GM23248 (cell line): ENCODE measurements around the gene TRIP6. TPM values are rescaled to one million over a fixed set of nuclear protein-coding genes. Genes with fewer than 3 reads are reported as not detected.
A peak's percentile ranks its signal among the peaks of the same experiment; 100 is the strongest.

Experiments used
- DNase-seq: peaks from one replicate; pipeline ENCODE4 v3.0.0-alpha.2; 2015
- H2AFZ ChIP-seq: fragments of 200-600 bp; sonication (generic); 2 replicates; pipeline ENCODE4 v1.6.1; 2016; ENCODE audit warnings: antibody characterized with exemption
- H3F3A ChIP-seq: fragments of 200-600 bp; sonication (generic); 2 replicates; pipeline ENCODE4 v1.6.1; 2016; ENCODE audit warnings: mild to moderate bottlenecking, antibody characterized with exemption, mixed run types; ENCODE audit not compliant: insufficient read depth
- H3K27ac ChIP-seq: fragments of 200-600 bp; sonication (generic); 2 replicates; pipeline ENCODE4 v1.5.1; 2016; ENCODE audit warnings: mild to moderate bottlenecking
- H3K27me3 ChIP-seq: fragments of 200-600 bp; sonication (generic); replicated peaks from 2 replicates; pipeline ENCODE4 v1.6.1; 2016; ENCODE audit warnings: mild to moderate bottlenecking; ENCODE audit not compliant: insufficient read depth
- H3K36me3 ChIP-seq: fragments of 200-600 bp; sonication (generic); 2 replicates; pipeline ENCODE4 v1.6.1; 2016; ENCODE audit warnings: low read depth, mild to moderate bottlenecking
- H3K4me1 ChIP-seq: fragments of 200-600 bp; sonication (generic); 2 replicates; pipeline ENCODE4 v1.6.1; 2016; ENCODE audit warnings: mild to moderate bottlenecking; ENCODE audit not compliant: insufficient read depth
- H3K4me2 ChIP-seq: fragments of 200-600 bp; sonication (generic); one replicate; pipeline ENCODE4 v1.6.1; 2016; ENCODE audit warnings: mild to moderate bottlenecking; ENCODE audit not compliant: unreplicated experiment
- H3K4me3 ChIP-seq: fragments of 200-600 bp; sonication (generic); 2 replicates; pipeline ENCODE4 v1.5.1; 2016; ENCODE audit warnings: mild to moderate bottlenecking
- H3K79me2 ChIP-seq: fragments of 200-600 bp; sonication (generic); 2 replicates; pipeline ENCODE4 v1.6.1; 2016; ENCODE audit warnings: mild to moderate bottlenecking; ENCODE audit not compliant: insufficient read depth
- H3K9ac ChIP-seq: fragments of 200-600 bp; sonication (generic); 2 replicates; pipeline ENCODE4 v1.6.1; 2016; ENCODE audit warnings: mild to moderate bottlenecking
- H3K9me2 ChIP-seq: fragments of 200-600 bp; sonication (generic); 2 replicates; pipeline ENCODE4 v1.6.1; 2016; ENCODE audit warnings: mixed run types, mild to moderate bottlenecking, moderate library complexity; ENCODE audit not compliant: insufficient read depth
- H3K9me3 ChIP-seq: fragments of 200-600 bp; sonication (generic); one replicate; pipeline ENCODE4 v1.6.1; 2017; ENCODE audit warnings: low read depth
- H4K20me1 ChIP-seq: fragments of 200-600 bp; sonication (generic); 2 replicates; pipeline ENCODE4 v1.6.0; 2016; ENCODE audit not compliant: insufficient read depth
- EZH2 ChIP-seq: fragments of 200-600 bp; sonication (generic); IDR thresholded peaks from 2 replicates; pipeline ENCODE4 v1.6.1; 2018; ENCODE audit warnings: antibody characterized with exemption, mild to moderate bottlenecking; ENCODE audit not compliant: insufficient read depth, poor library complexity, severe bottlenecking
- EZH2phosphoT487 ChIP-seq: fragments of 200-600 bp; sonication (generic); IDR thresholded peaks from 2 replicates; pipeline ENCODE4 v1.6.1; 2018; ENCODE audit warnings: antibody characterized with exemption, moderate library complexity, mild to moderate bottlenecking, low read depth; ENCODE audit not compliant: insufficient read depth
- WGBS, 2 experiments: methylation state at CpG; one replicate each; pipeline ENCODE4 v1.1.6; 2015 to 2017; ENCODE audit warnings: low lambda C conversion rate in 2 of 2, low coverage in 1 of 2; ENCODE audit errors: missing lambda C conversion rate in 2 of 2; 5-methylcytosine and 5-hydroxymethylcytosine counted together
- in situ Hi-C: fragments of 300-500 bp; cut with MboI; formaldehyde crosslinking; loops from 2 replicates; pipeline ENCODE4 v1.15.0; 2020
- polyA plus RNA-seq: library from polyadenylated mRNA; unstranded; fragments of >200 nt; fragmentation: Nextera tagmentation; extraction: Ambion mirVana; gene quantifications from 2 replicates; pipeline ENCODE4 v1.2.1, GENCODE V29; 2016
- total RNA-seq: library from RNA; depleted of rRNA; stranded (reverse); fragments of >200 nt; shearing (Covaris generic); gene quantifications from 2 replicates; pipeline ENCODE4 v1.2.3, GENCODE V29; 2014

The TRIP6 gene
- total and polyA plus RNA-seq, 2 experiments from 2014 or later = 68.6 to 113 TPM

DNA sequence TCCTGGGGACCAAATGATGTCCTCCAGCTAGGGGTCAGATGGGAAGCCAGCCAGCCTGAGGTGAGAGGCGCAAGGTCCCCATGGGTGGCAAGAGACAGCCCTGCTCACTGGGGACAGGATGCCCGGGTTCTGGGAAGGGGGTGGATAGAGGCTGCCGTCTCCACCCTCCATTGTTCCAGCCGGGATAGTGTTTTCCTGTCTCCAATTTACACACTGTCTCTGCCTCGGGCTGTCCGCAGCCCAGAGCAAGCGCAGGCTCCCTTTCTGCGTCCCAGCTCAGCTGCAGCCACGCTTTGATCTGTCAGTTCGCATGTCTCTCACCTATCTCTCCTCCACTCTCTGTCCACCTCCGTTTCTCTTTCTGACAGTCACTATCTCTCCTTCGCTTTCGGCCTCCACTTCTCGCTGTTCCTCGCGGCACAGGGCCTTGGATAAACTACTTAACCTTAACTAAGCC is 41.9 kb upstream of the TRIP6 start:
- in situ Hi-C loops = no loop called here
- no peaks in the 10 kb centered on the region for H4K20me1 ChIP-seq
- H3K9me3 ChIP-seq = no peaks in the 10 kb centered on the region
- H3K36me3 ChIP-seq = no peaks in the 10 kb centered on the region
- 0 out of 2 replicates have a peak, but pooled peaks cover 14% of the 10 kb centered on the region for H3K4me1 ChIP-seq
- H3K4me3 ChIP-seq = peak overlapping the region; percentile 90
- no peak overlapping the region for H3K27ac ChIP-seq
- no peaks in the 10 kb centered on the region for H3K27me3 ChIP-seq
- H3K79me2 ChIP-seq = peaks cover 23% of the 10 kb centered on the region
- H3K9ac ChIP-seq = peak overlapping the region; percentile 75; the same call in 1 of the 2 replicates
- peak overlapping the region; percentile 98 for H2AFZ ChIP-seq
- peak; percentile 60 for DNase-seq
- WGBS, 2 experiments = 18 to 26% methylated on average over 16 of the region's 16 CpGs
- H3F3A ChIP-seq = no peaks in the 10 kb centered on the region
- TF ChIP-seq EZH2phosphoT487 (no peak), EZH2 (no peak)
- H3K4me2 ChIP-seq = peak overlapping the region; percentile 83
- no peaks in the 10 kb centered on the region for H3K9me2 ChIP-seq

DNA sequence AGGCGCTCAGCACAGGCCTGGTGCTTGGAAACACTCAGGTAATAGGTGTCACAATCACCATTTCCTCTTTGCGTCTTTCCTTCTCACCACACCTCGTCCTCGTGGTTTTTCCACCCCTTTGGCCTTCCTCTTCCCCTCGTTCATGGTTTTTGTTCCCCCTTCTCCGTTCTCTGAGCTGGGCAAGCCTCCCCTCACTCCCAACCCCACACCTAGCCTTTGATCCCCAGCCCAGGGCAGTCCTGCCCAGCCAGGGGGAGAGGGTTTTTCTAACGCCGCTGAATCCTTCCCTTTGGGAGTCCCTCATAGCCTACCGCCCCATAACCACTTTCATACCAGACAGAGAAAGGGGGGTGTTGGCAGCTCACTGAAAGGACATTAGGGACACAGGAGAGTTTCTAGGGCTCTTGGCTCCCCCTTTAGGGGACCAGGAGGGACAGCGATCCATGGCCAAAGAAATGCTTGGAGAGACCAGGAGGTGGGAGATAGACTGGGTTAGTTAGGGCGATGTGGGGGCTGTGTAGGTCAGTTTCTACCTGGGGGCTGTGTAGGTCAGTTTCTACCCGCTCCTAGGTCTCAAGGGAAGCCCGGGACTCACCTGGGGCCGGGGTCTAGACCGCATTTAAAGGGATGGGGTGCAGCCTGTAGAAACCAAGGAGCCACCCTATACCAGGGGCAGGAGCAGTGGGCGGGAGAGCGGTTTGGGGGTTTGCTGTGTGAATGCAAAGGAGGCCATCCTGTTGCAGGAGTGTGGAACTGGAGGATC is 41.3 kb upstream of the TRIP6 start:
- TF ChIP-seq EZH2phosphoT487 (no peak), EZH2 (no peak)
- Histone ChIP-seq H4K20me1 (no peaks in the 10 kb centered on the region), H3K9me3 (no peaks in the 10 kb centered on the region), H3K4me1 (0 out of 2 replicates have a peak, but pooled peaks cover 14% of the 10 kb centered on the region), H3K79me2 (peaks cover 23% of the 10 kb centered on the region), H3F3A (no peaks in the 10 kb centered on the region), H3K27me3 (no peaks in the 10 kb centered on the region), H3K36me3 (no peaks in the 10 kb centered on the region), H3K9ac (peak overlapping the region; percentile 75), H3K4me3 (peak overlapping the region; percentile 90), H3K4me2 (peak overlapping the region; percentile 83), H3K27ac (no peak overlapping the region), H2AFZ (peak overlapping the region; percentile 98), H3K9me2 (no peaks in the 10 kb centered on the region)
- in situ Hi-C loops = no loop called here
- WGBS, 2 experiments = 32 to 35% methylated on average over 16 to 17 of the region's 17 CpGs
- peak; percentile 64 for DNase-seq

DNA sequence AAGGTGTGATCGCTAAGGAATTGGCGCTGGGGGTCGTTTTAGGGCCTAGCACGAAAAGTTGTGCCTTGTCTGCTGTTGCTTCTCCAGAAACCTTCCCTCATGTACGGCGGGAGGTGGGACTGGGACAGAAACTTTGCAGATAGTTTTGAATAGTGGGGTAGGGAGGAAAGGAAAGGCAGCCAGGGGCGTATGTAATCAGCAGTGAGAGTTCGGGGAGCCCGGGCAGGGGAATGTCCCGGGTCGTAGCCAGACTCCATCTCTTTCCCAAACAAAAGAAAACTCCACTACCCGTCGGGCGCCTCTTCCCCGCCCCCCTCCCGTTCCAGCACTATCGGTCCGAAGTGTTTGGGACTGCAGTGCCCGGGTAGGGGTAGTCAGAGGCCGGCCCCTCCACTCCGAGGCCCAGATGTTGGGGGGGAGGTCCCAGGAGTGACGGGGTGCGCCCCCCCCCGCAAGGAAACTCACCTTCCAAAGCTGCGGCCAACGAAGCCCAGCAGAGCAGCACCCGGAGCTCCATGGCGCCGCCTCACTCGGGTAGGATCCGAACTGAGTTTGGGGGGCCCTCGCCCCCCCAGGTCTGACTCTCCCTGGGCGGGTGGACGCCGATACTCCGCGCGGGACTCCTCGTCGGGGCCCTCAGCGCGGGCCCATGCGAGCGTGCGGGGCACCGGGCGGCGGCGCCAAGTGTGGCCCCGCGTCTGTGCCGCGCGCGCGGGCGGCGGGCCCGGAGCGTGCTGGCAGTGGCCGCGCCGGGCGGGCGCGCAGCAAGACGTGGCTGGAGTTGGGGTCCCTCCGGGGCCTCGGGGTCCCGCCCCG is 40.5 kb upstream of the TRIP6 start:
- TF ChIP-seq EZH2phosphoT487 (no peak), EZH2 (no peak)
- Histone ChIP-seq H3K9me2 (no peaks in the 10 kb centered on the region), H3K9me3 (no peaks in the 10 kb centered on the region), H3K79me2 (peaks cover 23% of the 10 kb centered on the region), H3K27me3 (no peaks in the 10 kb centered on the region), H4K20me1 (no peaks in the 10 kb centered on the region), H3K27ac (no peak overlapping the region), H3K4me2 (peak overlapping the region; percentile 83), H3K36me3 (no peaks in the 10 kb centered on the region), H3K4me1 (0 out of 2 replicates have a peak, but pooled peaks cover 14% of the 10 kb centered on the region), H3K4me3 (peak overlapping the region; percentile 90), H3F3A (no peaks in the 10 kb centered on the region), H3K9ac (peak overlapping the region; percentile 75), H2AFZ (peak overlapping the region; percentile 98)
- in situ Hi-C loops = no loop called here
- 3 to 7% methylated on average over 38 to 60 of the region's 71 CpGs for WGBS, 2 experiments
- DNase-seq = peak; percentile 18
